Sigmoid colon (tissue), 7 donors: ENCODE results near the gene DEGS1. TPM values are rescaled to one million over a fixed set of nuclear protein-coding genes. Genes with fewer than 3 reads are reported as not detected.

Source experiments
- DNase-seq: peaks from one replicate; pipeline ENCODE4 v3.0.0-alpha.2; 2019
- H3K27ac ChIP-seq, 4 donors: fragments of 200-600 bp; sonication (generic); one replicate each; pipeline ENCODE4 v1.5.1; 2016 to 2019; ENCODE audit warnings: mild to moderate bottlenecking in 1 of 4
- H3K27me3 ChIP-seq, 3 donors: fragments of 200-600 bp; sonication (generic); one replicate each; pipeline ENCODE4 v1.5.1; 2019; ENCODE audit warnings: mild to moderate bottlenecking in 1 of 3
- H3K36me3 ChIP-seq, 4 donors: fragments of 200-600 bp; sonication (generic); one replicate each; pipeline ENCODE4 v1.5.1; 2016 to 2019
- H3K4me1 ChIP-seq, 4 donors: fragments of 200-600 bp; sonication (generic); one replicate each; pipeline ENCODE4 v1.5.1; 2017 to 2019
- H3K4me3 ChIP-seq, 4 donors: fragments of 200-600 bp; sonication (generic); one replicate each; pipeline ENCODE4 v1.5.1; 2017 to 2019; ENCODE audit warnings: mild to moderate bottlenecking in 2 of 4, moderate library complexity in 1 of 4
- H3K9me3 ChIP-seq, 4 donors: fragments of 200-600 bp in 3 of 4; sonication (generic) in 3 of 4; one replicate each; pipeline versions ENCODE4 v1.5.1 to v1.6.1; 2013 to 2019
- EP300 ChIP-seq, 4 donors: sonication (generic); formaldehyde crosslinking; IDR thresholded peaks; one replicate each; pipeline ENCODE4 v1.6.1; 2017; ENCODE audit warnings: antibody characterized with exemption in 4 of 4
- POLR2A ChIP-seq, 2 donors: fragments of 450-650 bp; IDR thresholded peaks; one replicate each; pipeline ENCODE4 v1.6.1; 2016; ENCODE audit warnings: antibody characterized with exemption in 2 of 2, mild to moderate bottlenecking in 2 of 2, moderate library complexity in 2 of 2
- POLR2AphosphoS5 ChIP-seq, 4 donors: sonication (generic); formaldehyde crosslinking; IDR thresholded peaks; one replicate each; pipeline ENCODE4 v1.6.1; 2017; ENCODE audit warnings: antibody characterized with exemption in 4 of 4
- WGBS, 2 donors: extraction: QIAGEN DNeasy Blood & Tissue Kit; methylation state at CpG; one replicate each; pipeline ENCODE4 v1.1.7; 2013; 5-methylcytosine and 5-hydroxymethylcytosine counted together
- intact Hi-C: fragments of 100-400 bp; cut with DNase I; formaldehyde crosslinking; loops from one replicate; pipeline ENCODE4 v1.15.1; 2023
- polyA plus RNA-seq, 3 donors: library from polyadenylated mRNA; stranded (reverse); fragments of 200-250 nt; gene quantifications; one replicate each; pipeline ENCODE4 v1.2.3, GENCODE V29; 2013
- total RNA-seq, 4 donors: library from RNA; depleted of rRNA; stranded (reverse); fragments of >200 nt; gene quantifications; one replicate each; pipeline ENCODE4 v1.1.0, GENCODE V29; 2016
- TF ChIP-seq, protein P1 (sequence below), 4 experiments: fragments of 450-650 bp in 3 of 4; fragments of 200-600 bp in 1 of 4; IDR thresholded peaks; one replicate each; pipeline ENCODE4 v1.5.1; 2016 to 2019; ENCODE audit warnings: antibody characterized with exemption in 4 of 4, mild to moderate bottlenecking in 3 of 4, moderate library complexity in 2 of 4
- donor health status: healthy with polysubstance abuse.
- donor health status: Bipolar disorder and iron deficiency.
- donor health status: healthy.

The DEGS1 gene
- total and polyA plus RNA-seq, 7 donors: 4.8 to 111 (median 84.6) TPM

DNA sequence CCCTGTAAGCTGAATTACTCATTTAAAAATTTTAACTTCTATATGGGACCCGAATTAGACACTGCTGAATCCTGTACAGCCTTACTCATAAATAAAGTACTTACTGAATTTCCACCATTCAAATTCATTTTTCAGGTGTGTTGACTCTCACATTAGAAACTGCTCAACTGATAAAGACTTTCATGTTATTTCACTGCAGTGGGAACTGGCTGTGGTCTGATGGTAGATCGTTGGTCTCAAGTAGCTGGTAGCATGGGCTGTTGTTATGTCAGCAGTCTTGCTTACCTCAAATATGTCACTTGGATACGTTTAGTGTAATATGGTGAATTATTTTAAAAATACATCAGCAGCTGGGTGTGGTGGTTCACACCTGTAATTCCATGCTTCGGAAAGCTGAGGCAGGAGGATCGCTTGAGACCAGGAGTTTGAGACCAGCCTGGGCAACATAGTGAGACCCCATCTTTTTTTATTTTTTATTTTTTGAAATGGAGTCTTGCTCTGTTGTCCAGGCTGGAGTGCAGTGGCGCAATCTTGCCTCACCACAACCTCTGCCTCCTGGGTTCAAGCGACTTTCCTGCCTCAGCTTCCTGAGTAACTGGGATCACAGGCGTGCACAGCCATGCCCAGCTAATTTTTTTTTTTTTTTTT lies 10.4 kb downstream of the DEGS1 start:
- peaks cover 0 to 5% (median 2%) of the 10 kb centered on the region in 4 donors for H3K4me1 ChIP-seq
- no peak for DNase-seq
- no peaks in the 10 kb centered on the region for H3K9me3 ChIP-seq
- peaks cover 3 to 54% (median 12%) of the 10 kb centered on the region in 4 donors for H3K36me3 ChIP-seq
- no peak overlapping the region for H3K4me3 ChIP-seq
- WGBS, 2 donors: 95 to 96% methylated on average over 8 of the region's 8 CpGs
- H3K27ac ChIP-seq: no peak overlapping the region
- intact Hi-C loops: no loop called here
- TF ChIP-seq, protein P1, sequence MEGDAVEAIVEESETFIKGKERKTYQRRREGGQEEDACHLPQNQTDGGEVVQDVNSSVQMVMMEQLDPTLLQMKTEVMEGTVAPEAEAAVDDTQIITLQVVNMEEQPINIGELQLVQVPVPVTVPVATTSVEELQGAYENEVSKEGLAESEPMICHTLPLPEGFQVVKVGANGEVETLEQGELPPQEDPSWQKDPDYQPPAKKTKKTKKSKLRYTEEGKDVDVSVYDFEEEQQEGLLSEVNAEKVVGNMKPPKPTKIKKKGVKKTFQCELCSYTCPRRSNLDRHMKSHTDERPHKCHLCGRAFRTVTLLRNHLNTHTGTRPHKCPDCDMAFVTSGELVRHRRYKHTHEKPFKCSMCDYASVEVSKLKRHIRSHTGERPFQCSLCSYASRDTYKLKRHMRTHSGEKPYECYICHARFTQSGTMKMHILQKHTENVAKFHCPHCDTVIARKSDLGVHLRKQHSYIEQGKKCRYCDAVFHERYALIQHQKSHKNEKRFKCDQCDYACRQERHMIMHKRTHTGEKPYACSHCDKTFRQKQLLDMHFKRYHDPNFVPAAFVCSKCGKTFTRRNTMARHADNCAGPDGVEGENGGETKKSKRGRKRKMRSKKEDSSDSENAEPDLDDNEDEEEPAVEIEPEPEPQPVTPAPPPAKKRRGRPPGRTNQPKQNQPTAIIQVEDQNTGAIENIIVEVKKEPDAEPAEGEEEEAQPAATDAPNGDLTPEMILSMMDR (IDR thresholded peaks at IDR 0.05): no peak
- TF ChIP-seq POLR2A (IDR thresholded peaks at IDR 0.05) (no peak), POLR2AphosphoS5 (IDR thresholded peaks at IDR 0.05) (no peak), EP300 (IDR thresholded peaks at IDR 0.05) (no peak)
- no peaks in the 10 kb centered on the region for H3K27me3 ChIP-seq

DNA sequence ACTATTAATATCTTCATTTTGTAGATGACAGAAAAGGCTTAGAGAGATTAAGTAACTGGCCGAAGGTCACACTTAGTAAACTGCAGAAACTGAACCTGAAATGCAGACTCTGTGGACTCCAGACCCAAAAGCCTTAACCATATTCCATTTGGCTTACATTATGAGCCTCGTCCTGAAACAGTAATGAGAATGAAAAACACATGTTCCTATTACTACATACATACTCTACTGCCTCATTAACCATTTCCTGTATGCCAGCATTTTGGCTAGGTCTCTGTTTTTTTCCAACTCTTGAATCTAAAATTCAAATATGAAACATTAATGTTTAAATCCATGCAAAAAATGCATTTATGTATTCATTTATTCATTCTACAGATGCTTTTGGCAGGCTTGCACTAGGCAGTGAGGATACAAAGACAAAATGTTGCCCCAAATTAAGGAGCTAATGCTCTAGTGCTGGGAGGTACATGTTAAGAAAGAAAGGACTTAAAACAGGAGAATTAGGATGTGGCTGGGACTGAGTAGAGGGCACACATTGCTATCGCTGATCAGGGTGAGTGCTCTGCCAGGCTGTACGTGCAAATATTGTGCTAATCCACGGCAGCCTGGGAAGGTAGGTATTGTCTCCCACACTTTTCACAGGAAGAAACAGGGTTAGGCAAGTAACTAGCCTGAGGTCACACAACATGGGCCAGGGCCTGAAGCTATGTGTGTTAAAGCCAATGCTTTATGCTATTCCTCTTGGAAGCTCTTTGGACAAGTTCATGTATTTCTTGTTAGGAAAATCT lies 14.0 kb downstream of the DEGS1 start:
- Histone ChIP-seq H3K27me3 (no peaks in the 10 kb centered on the region), H3K4me3 (no peak overlapping the region), H3K27ac (no peak overlapping the region), H3K4me1 (peaks cover 0 to 5% (median 2%) of the 10 kb centered on the region in 4 donors), H3K36me3 (peaks cover 3 to 29% (median 8%) of the 10 kb centered on the region in 4 donors), H3K9me3 (no peaks in the 10 kb centered on the region)
- no peak for DNase-seq
- intact Hi-C loops: no loop called here
- 81 to 83% methylated on average over 5 of the region's 5 CpGs for WGBS, 2 donors
- TF ChIP-seq, protein P1 (IDR thresholded peaks at IDR 0.05): no peak
- no peak for TF ChIP-seq POLR2A (IDR thresholded peaks at IDR 0.05)

DNA sequence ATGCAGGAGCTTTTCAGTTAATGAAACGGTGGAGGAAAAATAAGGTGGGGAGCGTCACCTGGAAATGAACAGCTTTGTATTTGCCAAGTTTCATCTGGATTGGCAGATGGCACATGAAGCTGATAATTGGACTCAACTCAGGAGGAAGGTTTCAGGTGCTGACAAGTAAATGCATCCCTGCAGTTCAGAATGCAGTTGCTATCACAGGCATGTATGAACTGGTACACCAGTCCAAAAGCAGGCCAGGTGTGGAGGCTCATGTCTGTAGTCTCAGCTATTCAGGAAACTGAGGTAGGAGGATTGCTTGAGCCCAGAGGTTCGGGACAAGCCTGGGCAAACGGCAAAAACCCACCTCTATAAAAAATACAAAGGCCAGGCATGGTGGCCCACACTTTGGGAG lies 15.5 kb downstream of the DEGS1 start:
- 90 to 95% methylated on average over 4 of the region's 4 CpGs for WGBS, 2 donors
- no peak for TF ChIP-seq EP300 (IDR thresholded peaks at IDR 0.05)
- TF ChIP-seq, protein P1 (IDR thresholded peaks at IDR 0.05): no peak
- TF ChIP-seq POLR2A (IDR thresholded peaks at IDR 0.05): no peak
- H3K27ac ChIP-seq: no peak overlapping the region

DNA sequence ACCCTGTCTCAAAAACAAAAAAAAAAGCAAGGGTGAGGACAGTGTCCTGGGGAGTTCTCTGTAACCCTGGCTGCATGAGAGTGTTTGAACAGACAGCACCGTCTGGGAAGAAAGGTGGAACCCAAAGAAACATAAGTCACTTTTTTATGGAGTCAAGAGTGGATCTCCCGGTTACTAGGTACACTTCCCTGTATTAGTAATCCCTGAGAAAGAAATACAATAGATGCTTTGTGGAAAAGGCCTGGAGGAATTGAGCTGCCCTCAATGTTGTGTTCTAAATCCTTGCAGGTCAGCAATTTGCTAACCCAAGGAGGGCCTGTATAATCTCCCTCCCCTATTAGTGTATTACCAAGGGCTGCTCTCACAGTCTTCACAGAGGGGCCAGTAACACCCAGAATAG lies 16.6 kb downstream of the DEGS1 start:
- no peak for TF ChIP-seq POLR2AphosphoS5 (IDR thresholded peaks at IDR 0.05)
- TF ChIP-seq, protein P1 (IDR thresholded peaks at IDR 0.05): no peak
- TF ChIP-seq POLR2A (IDR thresholded peaks at IDR 0.05): no peak
- TF ChIP-seq EP300 (IDR thresholded peaks at IDR 0.05): no peak
- no peaks in the 10 kb centered on the region for H3K27me3 ChIP-seq
- H3K4me3 ChIP-seq: no peak overlapping the region
- DNase-seq: no peak
- intact Hi-C loops: no loop called here
- 14 to 61% methylated on average over 2 of the region's 2 CpGs for WGBS, 2 donors
- no peak overlapping the region for H3K27ac ChIP-seq
- H3K36me3 ChIP-seq: peaks cover 0 to 3% (median 0%) of the 10 kb centered on the region in 4 donors
- H3K9me3 ChIP-seq: no peaks in the 10 kb centered on the region
- peaks cover 0 to 22% (median 18%) of the 10 kb centered on the region in 4 donors for H3K4me1 ChIP-seq

More for the DNA sequence above, 15.5 kb downstream of the DEGS1 start:
- intact Hi-C loops: no loop called here
- Histone ChIP-seq H3K4me3 (no peak overlapping the region), H3K9me3 (no peaks in the 10 kb centered on the region), H3K36me3 (peaks cover 0 to 13% (median 0%) of the 10 kb centered on the region in 4 donors), H3K27me3 (no peaks in the 10 kb centered on the region), H3K4me1 (peaks cover 0 to 11% (median 9%) of the 10 kb centered on the region in 4 donors)
- DNase-seq: no peak
